Measurements from ENCODE around the gene METTL25B.
A peak's percentile ranks its signal among the peaks of the same experiment; 100 is the strongest.

Gene METTL25B

DNA sequence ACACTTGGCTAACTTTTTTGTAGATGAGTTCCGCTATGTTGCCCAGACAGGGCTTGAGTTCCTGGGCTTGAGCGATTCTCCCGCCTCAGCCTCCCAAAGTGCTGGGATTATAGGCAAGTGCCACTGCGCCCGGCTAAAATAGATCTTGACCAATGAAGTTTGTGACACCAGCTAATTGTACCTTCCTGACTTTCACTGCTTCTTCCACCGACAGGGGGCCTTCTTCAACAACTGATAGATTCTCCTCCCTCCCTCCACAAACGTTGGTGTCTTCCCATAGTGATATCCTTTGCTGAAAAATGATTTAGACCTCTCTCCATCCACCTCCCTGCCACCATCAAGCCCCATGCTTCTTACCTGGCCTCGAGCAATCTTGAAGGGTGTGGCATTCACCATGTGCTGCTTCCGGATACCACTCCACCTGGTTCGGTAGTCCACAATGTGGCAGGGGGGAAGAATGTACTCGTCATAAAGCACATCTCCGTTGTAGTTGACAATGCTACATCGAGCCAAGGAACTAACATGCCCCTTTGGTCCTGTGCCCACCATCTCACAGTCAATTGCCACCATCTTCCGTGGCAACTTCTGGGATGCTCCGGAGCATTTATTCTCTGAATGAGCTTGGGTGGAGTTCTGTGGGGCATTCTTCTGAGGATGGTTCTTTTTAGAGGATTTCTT, 1.6 kb upstream of the METTL25B start:
- no peak for DNase-seq (ENCODE audit: low read depth)

GRCh38 chr1:156727492-156727891, 777 bp upstream of the METTL25B start:
- no peak for DNase-seq (ENCODE audit: low read depth)

GRCh38 chr1:156728599-156729462, 562 bp downstream of the METTL25B start, which contains the start of gene ISG20L2:
TSS of gene ISG20L2 (minus strand) at chr1:156728766. CDS start at chr1:156727652, 1,114 bp downstream.
- DNase-seq (ENCODE audit: low read depth) = peak; percentile 91

DNA sequence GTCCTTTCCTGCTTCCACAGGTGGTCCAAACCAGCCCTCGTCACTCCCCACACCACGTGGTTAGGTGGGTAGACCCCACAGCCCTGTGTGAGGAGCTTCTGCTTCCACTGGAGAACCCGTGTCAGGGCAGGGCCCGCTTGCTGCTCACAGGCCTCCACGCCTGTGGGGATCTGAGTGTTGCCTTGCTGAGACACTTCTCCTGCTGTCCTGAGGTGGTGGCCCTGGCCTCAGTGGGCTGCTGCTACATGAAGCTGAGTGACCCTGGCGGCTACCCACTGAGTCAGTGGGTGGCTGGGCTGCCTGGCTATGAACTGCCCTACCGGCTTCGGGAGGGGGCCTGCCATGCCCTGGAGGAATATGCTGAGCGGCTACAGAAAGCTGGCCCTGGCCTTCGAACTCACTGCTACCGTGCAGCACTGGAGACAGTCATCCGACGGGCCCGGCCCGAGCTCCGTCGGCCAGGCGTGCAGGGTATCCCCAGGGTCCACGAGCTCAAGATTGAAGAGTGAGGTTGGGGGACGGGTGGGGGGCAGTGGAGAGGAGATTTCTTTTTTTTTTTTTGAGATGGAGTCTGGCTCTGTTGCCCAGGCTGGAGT, 5.8 kb downstream of the METTL25B start:
- no peak for DNase-seq (ENCODE audit: low read depth)

GRCh38 chr1:156738407-156738806, 10.1 kb downstream of the METTL25B start:
- DNase-seq (ENCODE audit: low read depth) = no peak

- no peak for DNase-seq (ENCODE audit: low read depth)
These were observed 10.6 kb downstream of the METTL25B start for GRCh38 chr1:156738916-156739315.

DNA sequence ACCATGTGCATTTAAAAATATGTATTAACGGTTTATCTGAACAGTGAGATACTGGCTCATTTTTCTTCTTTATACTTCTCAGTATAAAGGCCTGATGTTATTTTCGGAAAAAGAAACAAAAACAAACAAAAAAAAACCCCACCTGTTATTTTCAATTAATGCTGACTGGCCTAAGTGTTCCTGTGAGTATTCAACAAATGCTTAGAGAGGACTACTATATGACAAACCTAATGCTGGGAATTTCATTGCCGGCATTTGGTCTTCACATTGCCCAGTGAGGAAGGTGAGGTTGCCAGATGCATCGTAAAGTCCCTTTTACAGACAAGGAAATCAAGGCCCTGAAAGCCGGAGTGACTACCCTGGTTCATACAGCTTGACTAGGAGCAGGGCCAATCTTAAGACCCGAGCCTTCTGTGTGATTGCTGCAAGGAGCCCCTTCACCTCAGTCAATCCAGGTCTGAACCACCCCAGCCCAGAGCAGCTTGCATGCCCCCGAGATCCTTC, 12.0 kb downstream of the METTL25B start:
- no peak for DNase-seq (ENCODE audit: low read depth)

DNA sequence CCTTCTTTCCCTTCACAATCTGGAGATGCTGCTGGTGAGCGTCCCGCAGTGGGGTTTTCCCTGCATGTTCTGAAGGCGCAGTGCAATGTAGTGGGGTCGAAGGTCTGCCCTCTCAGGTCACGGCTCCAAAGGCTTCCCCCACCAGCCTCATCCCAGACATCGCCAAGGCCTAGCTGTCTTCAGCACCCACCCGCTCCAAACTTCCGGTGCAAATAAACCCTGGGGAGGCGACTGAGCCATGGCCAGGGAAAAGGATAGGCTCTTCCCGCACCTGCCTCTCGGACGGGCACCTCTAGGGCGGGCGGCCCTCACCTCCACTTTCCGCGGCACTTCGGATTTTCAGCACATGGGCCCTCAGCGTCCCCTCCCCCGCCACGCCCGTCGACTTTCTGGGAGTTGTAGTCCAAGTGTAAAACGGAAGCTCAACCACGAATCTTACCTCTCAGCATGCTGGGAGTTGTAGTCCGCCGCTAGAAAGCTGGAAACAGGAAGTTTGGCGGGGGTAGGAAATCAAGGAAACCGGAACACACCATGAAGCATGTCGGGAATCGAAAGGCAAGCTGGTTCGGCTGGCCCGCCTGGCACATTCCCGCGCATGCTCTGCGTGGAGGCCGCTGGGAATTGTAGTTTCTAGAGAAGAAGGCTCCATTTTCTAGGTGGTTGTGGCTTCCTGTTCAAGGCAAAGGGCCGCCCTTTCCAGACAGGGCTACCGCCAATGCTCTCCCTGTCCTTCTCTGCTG, 12.6 kb downstream of the METTL25B start, which contains the start of gene MRPL24:
Gene MRPL24, minus strand, starts transcription at position 348 of the 740 bp plus-strand sequence. CDS start 2,384 bp downstream, outside the sequence.
- peak; percentile 89 for DNase-seq (ENCODE audit: low read depth)

DNA sequence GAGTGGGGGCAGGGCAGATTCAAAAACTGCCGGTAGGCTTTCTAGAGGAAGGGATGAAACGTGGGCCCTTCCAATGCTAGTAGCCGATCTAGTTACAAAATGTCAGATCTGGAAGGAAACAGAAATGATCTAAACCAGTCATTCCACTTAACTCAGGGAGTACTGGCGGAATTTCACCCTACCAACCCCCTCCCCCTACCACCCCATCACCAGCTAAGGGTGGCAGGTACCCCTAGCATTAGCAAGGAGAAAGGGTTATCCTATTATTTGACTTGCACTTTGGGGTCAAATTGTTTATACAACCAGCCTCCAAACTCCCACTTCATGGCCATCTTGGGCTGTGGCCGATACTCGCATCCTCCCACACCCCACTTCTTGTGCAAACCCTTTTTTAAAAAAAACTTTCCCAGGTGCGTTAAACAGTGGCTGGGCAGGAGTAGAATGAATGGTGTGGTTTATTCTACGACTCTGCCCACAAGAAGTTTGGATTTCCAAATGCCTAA, 13.3 kb downstream of the METTL25B start:
- DNase-seq (ENCODE audit: low read depth) = no peak

- DNase-seq (ENCODE audit: low read depth) = no peak
These were observed 13.7 kb downstream of the METTL25B start for GRCh38 chr1:156742017-156742416.

DNA sequence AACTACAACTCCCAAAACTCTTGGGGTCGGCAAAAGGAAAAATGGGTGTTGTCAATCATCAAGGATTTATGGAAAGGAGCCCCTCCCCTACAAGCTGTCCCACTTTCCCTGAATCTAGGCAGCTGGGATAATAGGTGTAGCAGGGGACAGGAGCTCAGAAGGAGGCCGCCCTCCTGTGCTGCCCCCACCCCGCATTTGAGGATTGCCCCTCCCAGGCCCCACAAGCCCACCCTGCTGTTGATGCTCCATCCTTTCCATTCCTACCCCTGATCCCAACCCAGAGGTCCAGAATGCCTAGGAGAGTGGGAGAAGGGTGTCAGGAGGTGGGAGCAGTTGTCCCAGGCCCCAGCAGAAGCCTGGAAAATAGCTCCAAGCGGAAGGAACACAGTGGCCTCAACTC, 14.5 kb downstream of the METTL25B start:
- DNase-seq (ENCODE audit: low read depth) = no peak

DNA sequence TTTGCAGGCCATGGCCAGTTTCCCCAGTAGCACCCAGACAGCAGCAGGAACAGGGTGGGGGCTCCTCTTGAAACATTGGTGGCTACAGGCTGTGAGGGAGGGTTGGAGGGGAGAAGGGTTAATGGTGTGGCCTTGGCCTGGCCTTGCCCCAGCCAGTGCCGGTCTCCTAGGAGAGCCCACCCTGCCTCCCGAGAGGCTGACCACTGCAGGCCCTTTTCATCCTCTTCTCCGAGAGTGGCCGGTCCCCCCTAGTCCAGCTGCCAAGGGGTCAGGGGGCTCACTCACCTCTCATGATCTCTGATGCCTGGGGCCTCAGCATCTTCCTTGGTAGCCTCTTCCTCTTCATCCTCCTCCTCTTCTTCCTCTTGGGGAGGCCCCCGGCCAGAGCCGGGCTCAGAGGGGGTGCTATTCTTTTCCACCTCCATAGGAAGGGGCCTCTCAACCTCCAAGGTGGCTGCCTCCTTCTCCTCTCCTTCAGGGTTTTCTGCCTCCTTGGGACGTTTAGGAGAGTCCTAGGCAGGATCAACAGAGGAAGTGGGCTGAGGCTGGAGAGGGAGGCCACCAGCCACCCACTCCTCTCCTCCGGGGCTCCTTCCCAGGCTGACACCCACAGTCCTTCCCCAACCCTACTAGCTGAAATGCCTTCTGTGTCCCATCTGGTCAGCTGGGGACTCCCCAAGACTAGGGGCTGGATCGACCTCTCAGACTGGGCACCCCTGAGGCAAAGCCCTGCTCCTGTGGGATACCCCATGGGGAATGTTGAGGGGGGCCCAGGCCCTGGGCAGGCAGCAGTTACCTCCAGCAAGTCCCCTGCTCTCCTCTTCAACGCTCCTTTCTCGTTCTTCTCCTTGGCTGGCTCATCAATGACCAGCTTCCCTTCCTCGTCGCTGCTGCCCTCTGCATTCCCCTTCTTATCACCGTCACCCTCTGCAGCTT, 15.4 kb downstream of the METTL25B start:
- DNase-seq (ENCODE audit: low read depth) = no peak

GRCh38 chr1:156744344-156744743, 16.1 kb downstream of the METTL25B start:
- no peak for DNase-seq (ENCODE audit: low read depth)

GRCh38 chr1:156744786-156745419, 16.6 kb downstream of the METTL25B start:
- no peak for DNase-seq (ENCODE audit: low read depth)

- DNase-seq (ENCODE audit: low read depth) = no peak
These were observed 17.6 kb downstream of the METTL25B start for GRCh38 chr1:156745881-156746280.

DNA sequence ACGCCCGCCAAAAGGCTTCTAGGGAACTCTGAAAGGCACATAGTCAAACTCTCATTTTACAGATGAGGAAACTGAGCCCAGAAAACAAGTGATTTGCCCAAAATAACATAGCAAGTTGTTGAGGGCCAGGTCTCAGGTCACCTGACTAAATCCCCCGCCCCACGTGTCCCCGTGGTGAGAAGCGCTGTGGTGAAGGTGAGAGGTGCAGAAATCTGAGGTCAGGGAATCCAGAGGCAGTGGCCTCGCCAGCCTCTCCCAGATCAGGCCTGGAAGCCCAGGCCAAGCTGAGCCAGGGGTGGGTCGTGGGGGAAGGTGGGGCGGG, 18.1 kb downstream of the METTL25B start:
- no peak for DNase-seq (ENCODE audit: low read depth)

- no peak for DNase-seq (ENCODE audit: low read depth)
These were observed 18.7 kb downstream of the METTL25B start for GRCh38 chr1:156746728-156747631.

GRCh38 chr1:156747742-156748669, 19.7 kb downstream of the METTL25B start:
- no peak for DNase-seq (ENCODE audit: low read depth)

All from stimulated activated CD8-positive, alpha-beta memory T cell treated with anti-CD3 and anti-CD28 coated beads, Interleukin-15, amount 100 ng/mL, for 1 hour (primary cell).